GM23338 (cell line): Measurements from ENCODE around the gene ADAM17. TPM values are rescaled to one million over a fixed set of nuclear protein-coding genes. Genes with fewer than 3 reads are reported as not detected.

Source experiments
- ATAC-seq: fragments of 200-7000 bp; cut with Tn5 transposase; 3 replicates; pipeline ENCODE4 v1.9.1; 2020
- DNase-seq: peaks from one replicate; pipeline ENCODE4 v3.0.0-alpha.2; 2015; ENCODE audit warnings: low spot score
- H2AFZ ChIP-seq: fragments of 200-600 bp; sonication (generic); 2 replicates; pipeline ENCODE4 v1.8.0; 2016; ENCODE audit warnings: antibody characterized with exemption, mild to moderate bottlenecking, moderate library complexity
- H3F3A ChIP-seq: fragments of 200-600 bp; sonication (generic); replicated peaks from 2 replicates; pipeline ENCODE4 v1.8.0; 2017; ENCODE audit warnings: antibody characterized with exemption, mixed run types, low read depth
- H3K27ac ChIP-seq: fragments of 200-600 bp; sonication (generic); 2 replicates; pipeline ENCODE4 v1.6.1; 2016; ENCODE audit warnings: low read depth
- H3K27me3 ChIP-seq: fragments of 200-600 bp; sonication (generic); 2 replicates; pipeline ENCODE4 v1.8.0; 2016; ENCODE audit warnings: mild to moderate bottlenecking, mixed run types, moderate library complexity; ENCODE audit not compliant: insufficient read depth
- H3K36me3 ChIP-seq: fragments of 200-600 bp; sonication (generic); 2 replicates; pipeline ENCODE4 v1.8.0; 2016; ENCODE audit warnings: mild to moderate bottlenecking; ENCODE audit not compliant: insufficient read depth
- H3K4me1 ChIP-seq: fragments of 200-600 bp; sonication (generic); 2 replicates; pipeline ENCODE4 v1.8.0; 2016; ENCODE audit warnings: mild to moderate bottlenecking, moderate library complexity; ENCODE audit not compliant: insufficient read depth
- H3K4me2 ChIP-seq: fragments of 200-600 bp; sonication (generic); 2 replicates; pipeline ENCODE4 v1.7.1; 2017; ENCODE audit warnings: mixed run types
- H3K4me3 ChIP-seq: fragments of 200-600 bp; sonication (generic); 2 replicates; pipeline ENCODE4 v1.6.1; 2016; ENCODE audit warnings: mixed run types
- H3K79me2 ChIP-seq: fragments of 200-600 bp; sonication (generic); replicated peaks from 2 replicates; pipeline ENCODE4 v1.8.0; 2017; ENCODE audit warnings: mild to moderate bottlenecking; ENCODE audit not compliant: insufficient read depth
- H3K9me2 ChIP-seq: fragments of 200-600 bp; sonication (generic); 2 replicates; pipeline ENCODE4 v1.8.0; 2017; ENCODE audit not compliant: insufficient read depth
- H4K20me1 ChIP-seq: fragments of 200-600 bp; sonication (generic); replicated peaks from 2 replicates; pipeline ENCODE4 v1.8.0; 2017; ENCODE audit warnings: mild to moderate bottlenecking; ENCODE audit not compliant: insufficient read depth
- H3K27ac Mint-ChIP-seq: 2 replicates; pipeline ENCODE4 v1.8.0; 2020; ENCODE audit warnings: inconsistent platforms, mild to moderate bottlenecking, moderate library complexity, mixed read lengths
- H3K27me3 Mint-ChIP-seq: 3 replicates; pipeline ENCODE4 v1.8.0; 2022; ENCODE audit warnings: low read depth, mild to moderate bottlenecking, moderate library complexity, mixed read lengths, inconsistent platforms; ENCODE audit not compliant: insufficient read depth, poor library complexity
- H3K36me3 Mint-ChIP-seq: 3 replicates; pipeline ENCODE4 v1.8.0; 2021; ENCODE audit warnings: low read depth, mild to moderate bottlenecking, inconsistent platforms, moderate library complexity, mixed read lengths
- H3K4me1 Mint-ChIP-seq: 3 replicates; pipeline ENCODE4 v1.8.0; 2020; ENCODE audit warnings: mild to moderate bottlenecking, inconsistent platforms, mixed read lengths
- H3K4me3 Mint-ChIP-seq: 3 replicates; pipeline ENCODE4 v1.8.0; 2021; ENCODE audit warnings: moderate library complexity, mild to moderate bottlenecking, inconsistent platforms, mixed read lengths
- H3K9me3 Mint-ChIP-seq: 3 replicates; pipeline ENCODE4 v1.8.0; 2020; ENCODE audit warnings: moderate library complexity, mild to moderate bottlenecking, inconsistent platforms, mixed read lengths
- CREB1 ChIP-seq: fragments of 250-450 bp; sonication (Bioruptor Pico); IDR thresholded peaks from 2 replicates; pipeline ENCODE4 v1.5.0; 2020; ENCODE audit warnings: low read depth, mild to moderate bottlenecking, moderate library complexity
- EZH2 ChIP-seq: fragments of 200-600 bp; sonication (generic); IDR thresholded peaks from one replicate; pipeline ENCODE4 v1.8.0; 2017; ENCODE audit warnings: antibody characterized with exemption, mild to moderate bottlenecking, low read depth; ENCODE audit not compliant: unreplicated experiment
- EZH2phosphoT487 ChIP-seq: fragments of 200-600 bp; sonication (generic); IDR thresholded peaks from one replicate; pipeline ENCODE4 v1.8.1; 2018; ENCODE audit warnings: antibody characterized with exemption; ENCODE audit not compliant: unreplicated experiment
- JUNB ChIP-seq: IDR thresholded peaks from one replicate; pipeline ENCODE4 v1.6.1; 2016; ENCODE audit warnings: antibody characterized with exemption; ENCODE audit not compliant: unreplicated experiment
- NANOG ChIP-seq: IDR thresholded peaks from 2 replicates; pipeline ENCODE4 v1.6.1; 2016; ENCODE audit warnings: antibody characterized with exemption, borderline replicate concordance
- POLR2AphosphoS5 ChIP-seq: IDR thresholded peaks from 2 replicates; pipeline ENCODE4 v1.6.1; 2016; ENCODE audit warnings: antibody characterized with exemption, low read depth
- STAT1 ChIP-seq: IDR thresholded peaks from one replicate; pipeline ENCODE4 v1.6.1; 2016; ENCODE audit warnings: antibody characterized with exemption; ENCODE audit not compliant: unreplicated experiment
- ZNF114 ChIP-seq: fragments of 250-450 bp; sonication (Bioruptor Pico); IDR thresholded peaks from 2 replicates; pipeline ENCODE4 v1.5.0; 2020; ENCODE audit warnings: mild to moderate bottlenecking, moderate library complexity
- ZNF331 ChIP-seq: fragments of 250-450 bp; sonication (Bioruptor Pico); IDR thresholded peaks from 2 replicates; pipeline ENCODE4 v1.5.0; 2020; ENCODE audit warnings: low read depth, mild to moderate bottlenecking, moderate library complexity
- polyA plus RNA-seq: library from polyadenylated mRNA; unstranded; fragments of >200 nt; fragmentation: Nextera tagmentation; extraction: Ambion mirVana; gene quantifications from 2 replicates; pipeline ENCODE4 v1.2.1, GENCODE V29; 2016
- total RNA-seq: library from RNA; depleted of rRNA; stranded (reverse); fragments of >200 nt; shearing (Covaris generic); gene quantifications from 2 replicates; pipeline ENCODE4 v1.2.3, GENCODE V29; 2014
- TF ChIP-seq, protein P1 (sequence below): IDR thresholded peaks from 2 replicates; pipeline ENCODE4 v1.6.1; 2016; ENCODE audit warnings: antibody characterized with exemption
- TF ChIP-seq, protein P2 (sequence below): IDR thresholded peaks from one replicate; pipeline ENCODE4 v1.6.1; 2018; ENCODE audit warnings: antibody characterized with exemption; ENCODE audit not compliant: unreplicated experiment
- TF ChIP-seq, protein P3 (sequence below), 2 experiments: fragments of 200-600 bp in 1 of 2; sonication (generic) in 1 of 2; conservative IDR thresholded peaks; 2 replicates each; pipeline versions ENCODE4 v1.5.1 to v1.6.1; 2016 to 2017; ENCODE audit warnings: antibody characterized with exemption in 2 of 2, low read depth in 2 of 2, mild to moderate bottlenecking in 2 of 2, moderate library complexity in 1 of 2
- TF ChIP-seq, protein P4 (sequence below): fragments of 250-450 bp; sonication (Bioruptor Pico); IDR thresholded peaks from 2 replicates; pipeline ENCODE4 v1.5.0; 2020; ENCODE audit warnings: mild to moderate bottlenecking, moderate library complexity

The ADAM17 gene
- total and polyA plus RNA-seq, 2 experiments from 2014 or later = 8.3 to 23.5 TPM

DNA sequence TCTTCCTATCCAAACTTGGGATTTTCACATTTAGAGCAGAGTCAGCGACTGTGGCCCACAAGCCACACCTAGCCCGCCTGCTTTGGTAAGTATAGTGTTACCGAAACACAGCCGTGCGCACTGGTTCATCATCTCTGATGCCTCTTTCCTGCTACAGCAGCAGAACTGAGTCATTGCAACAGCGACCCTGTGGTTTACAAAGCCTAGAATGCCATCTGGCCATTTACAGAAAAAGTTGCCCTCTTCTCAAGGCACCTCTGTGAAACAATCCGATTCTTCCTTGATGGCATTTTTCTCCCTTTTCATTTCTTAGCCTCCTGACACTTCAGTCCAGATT lies 92.0 kb downstream of the ADAM17 start:
- H3K36me3 Mint-ChIP-seq = peaks cover 46% of the 10 kb centered on the region
- H3F3A ChIP-seq = no peaks in the 10 kb centered on the region
- TF ChIP-seq EZH2phosphoT487 (no peak), ZNF114 (CRISPR knock-in tag) (no peak), NANOG (no peak), EZH2 (no peak), CREB1 (CRISPR knock-in tag) (no peak), ZNF331 (CRISPR knock-in tag) (no peak), POLR2AphosphoS5 (no peak), STAT1 (no peak), JUNB (no peak)
- TF ChIP-seq, protein P1, sequence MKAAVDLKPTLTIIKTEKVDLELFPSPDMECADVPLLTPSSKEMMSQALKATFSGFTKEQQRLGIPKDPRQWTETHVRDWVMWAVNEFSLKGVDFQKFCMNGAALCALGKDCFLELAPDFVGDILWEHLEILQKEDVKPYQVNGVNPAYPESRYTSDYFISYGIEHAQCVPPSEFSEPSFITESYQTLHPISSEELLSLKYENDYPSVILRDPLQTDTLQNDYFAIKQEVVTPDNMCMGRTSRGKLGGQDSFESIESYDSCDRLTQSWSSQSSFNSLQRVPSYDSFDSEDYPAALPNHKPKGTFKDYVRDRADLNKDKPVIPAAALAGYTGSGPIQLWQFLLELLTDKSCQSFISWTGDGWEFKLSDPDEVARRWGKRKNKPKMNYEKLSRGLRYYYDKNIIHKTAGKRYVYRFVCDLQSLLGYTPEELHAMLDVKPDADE = no peak
- TF ChIP-seq, protein P2, sequence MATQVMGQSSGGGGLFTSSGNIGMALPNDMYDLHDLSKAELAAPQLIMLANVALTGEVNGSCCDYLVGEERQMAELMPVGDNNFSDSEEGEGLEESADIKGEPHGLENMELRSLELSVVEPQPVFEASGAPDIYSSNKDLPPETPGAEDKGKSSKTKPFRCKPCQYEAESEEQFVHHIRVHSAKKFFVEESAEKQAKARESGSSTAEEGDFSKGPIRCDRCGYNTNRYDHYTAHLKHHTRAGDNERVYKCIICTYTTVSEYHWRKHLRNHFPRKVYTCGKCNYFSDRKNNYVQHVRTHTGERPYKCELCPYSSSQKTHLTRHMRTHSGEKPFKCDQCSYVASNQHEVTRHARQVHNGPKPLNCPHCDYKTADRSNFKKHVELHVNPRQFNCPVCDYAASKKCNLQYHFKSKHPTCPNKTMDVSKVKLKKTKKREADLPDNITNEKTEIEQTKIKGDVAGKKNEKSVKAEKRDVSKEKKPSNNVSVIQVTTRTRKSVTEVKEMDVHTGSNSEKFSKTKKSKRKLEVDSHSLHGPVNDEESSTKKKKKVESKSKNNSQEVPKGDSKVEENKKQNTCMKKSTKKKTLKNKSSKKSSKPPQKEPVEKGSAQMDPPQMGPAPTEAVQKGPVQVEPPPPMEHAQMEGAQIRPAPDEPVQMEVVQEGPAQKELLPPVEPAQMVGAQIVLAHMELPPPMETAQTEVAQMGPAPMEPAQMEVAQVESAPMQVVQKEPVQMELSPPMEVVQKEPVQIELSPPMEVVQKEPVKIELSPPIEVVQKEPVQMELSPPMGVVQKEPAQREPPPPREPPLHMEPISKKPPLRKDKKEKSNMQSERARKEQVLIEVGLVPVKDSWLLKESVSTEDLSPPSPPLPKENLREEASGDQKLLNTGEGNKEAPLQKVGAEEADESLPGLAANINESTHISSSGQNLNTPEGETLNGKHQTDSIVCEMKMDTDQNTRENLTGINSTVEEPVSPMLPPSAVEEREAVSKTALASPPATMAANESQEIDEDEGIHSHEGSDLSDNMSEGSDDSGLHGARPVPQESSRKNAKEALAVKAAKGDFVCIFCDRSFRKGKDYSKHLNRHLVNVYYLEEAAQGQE = no peak
- TF ChIP-seq, protein P3, sequence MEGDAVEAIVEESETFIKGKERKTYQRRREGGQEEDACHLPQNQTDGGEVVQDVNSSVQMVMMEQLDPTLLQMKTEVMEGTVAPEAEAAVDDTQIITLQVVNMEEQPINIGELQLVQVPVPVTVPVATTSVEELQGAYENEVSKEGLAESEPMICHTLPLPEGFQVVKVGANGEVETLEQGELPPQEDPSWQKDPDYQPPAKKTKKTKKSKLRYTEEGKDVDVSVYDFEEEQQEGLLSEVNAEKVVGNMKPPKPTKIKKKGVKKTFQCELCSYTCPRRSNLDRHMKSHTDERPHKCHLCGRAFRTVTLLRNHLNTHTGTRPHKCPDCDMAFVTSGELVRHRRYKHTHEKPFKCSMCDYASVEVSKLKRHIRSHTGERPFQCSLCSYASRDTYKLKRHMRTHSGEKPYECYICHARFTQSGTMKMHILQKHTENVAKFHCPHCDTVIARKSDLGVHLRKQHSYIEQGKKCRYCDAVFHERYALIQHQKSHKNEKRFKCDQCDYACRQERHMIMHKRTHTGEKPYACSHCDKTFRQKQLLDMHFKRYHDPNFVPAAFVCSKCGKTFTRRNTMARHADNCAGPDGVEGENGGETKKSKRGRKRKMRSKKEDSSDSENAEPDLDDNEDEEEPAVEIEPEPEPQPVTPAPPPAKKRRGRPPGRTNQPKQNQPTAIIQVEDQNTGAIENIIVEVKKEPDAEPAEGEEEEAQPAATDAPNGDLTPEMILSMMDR (conservative IDR thresholded peaks at IDR 0.05; ENCODE audit: low read depth in 2 of 2) = no peak
- TF ChIP-seq, protein P4, sequence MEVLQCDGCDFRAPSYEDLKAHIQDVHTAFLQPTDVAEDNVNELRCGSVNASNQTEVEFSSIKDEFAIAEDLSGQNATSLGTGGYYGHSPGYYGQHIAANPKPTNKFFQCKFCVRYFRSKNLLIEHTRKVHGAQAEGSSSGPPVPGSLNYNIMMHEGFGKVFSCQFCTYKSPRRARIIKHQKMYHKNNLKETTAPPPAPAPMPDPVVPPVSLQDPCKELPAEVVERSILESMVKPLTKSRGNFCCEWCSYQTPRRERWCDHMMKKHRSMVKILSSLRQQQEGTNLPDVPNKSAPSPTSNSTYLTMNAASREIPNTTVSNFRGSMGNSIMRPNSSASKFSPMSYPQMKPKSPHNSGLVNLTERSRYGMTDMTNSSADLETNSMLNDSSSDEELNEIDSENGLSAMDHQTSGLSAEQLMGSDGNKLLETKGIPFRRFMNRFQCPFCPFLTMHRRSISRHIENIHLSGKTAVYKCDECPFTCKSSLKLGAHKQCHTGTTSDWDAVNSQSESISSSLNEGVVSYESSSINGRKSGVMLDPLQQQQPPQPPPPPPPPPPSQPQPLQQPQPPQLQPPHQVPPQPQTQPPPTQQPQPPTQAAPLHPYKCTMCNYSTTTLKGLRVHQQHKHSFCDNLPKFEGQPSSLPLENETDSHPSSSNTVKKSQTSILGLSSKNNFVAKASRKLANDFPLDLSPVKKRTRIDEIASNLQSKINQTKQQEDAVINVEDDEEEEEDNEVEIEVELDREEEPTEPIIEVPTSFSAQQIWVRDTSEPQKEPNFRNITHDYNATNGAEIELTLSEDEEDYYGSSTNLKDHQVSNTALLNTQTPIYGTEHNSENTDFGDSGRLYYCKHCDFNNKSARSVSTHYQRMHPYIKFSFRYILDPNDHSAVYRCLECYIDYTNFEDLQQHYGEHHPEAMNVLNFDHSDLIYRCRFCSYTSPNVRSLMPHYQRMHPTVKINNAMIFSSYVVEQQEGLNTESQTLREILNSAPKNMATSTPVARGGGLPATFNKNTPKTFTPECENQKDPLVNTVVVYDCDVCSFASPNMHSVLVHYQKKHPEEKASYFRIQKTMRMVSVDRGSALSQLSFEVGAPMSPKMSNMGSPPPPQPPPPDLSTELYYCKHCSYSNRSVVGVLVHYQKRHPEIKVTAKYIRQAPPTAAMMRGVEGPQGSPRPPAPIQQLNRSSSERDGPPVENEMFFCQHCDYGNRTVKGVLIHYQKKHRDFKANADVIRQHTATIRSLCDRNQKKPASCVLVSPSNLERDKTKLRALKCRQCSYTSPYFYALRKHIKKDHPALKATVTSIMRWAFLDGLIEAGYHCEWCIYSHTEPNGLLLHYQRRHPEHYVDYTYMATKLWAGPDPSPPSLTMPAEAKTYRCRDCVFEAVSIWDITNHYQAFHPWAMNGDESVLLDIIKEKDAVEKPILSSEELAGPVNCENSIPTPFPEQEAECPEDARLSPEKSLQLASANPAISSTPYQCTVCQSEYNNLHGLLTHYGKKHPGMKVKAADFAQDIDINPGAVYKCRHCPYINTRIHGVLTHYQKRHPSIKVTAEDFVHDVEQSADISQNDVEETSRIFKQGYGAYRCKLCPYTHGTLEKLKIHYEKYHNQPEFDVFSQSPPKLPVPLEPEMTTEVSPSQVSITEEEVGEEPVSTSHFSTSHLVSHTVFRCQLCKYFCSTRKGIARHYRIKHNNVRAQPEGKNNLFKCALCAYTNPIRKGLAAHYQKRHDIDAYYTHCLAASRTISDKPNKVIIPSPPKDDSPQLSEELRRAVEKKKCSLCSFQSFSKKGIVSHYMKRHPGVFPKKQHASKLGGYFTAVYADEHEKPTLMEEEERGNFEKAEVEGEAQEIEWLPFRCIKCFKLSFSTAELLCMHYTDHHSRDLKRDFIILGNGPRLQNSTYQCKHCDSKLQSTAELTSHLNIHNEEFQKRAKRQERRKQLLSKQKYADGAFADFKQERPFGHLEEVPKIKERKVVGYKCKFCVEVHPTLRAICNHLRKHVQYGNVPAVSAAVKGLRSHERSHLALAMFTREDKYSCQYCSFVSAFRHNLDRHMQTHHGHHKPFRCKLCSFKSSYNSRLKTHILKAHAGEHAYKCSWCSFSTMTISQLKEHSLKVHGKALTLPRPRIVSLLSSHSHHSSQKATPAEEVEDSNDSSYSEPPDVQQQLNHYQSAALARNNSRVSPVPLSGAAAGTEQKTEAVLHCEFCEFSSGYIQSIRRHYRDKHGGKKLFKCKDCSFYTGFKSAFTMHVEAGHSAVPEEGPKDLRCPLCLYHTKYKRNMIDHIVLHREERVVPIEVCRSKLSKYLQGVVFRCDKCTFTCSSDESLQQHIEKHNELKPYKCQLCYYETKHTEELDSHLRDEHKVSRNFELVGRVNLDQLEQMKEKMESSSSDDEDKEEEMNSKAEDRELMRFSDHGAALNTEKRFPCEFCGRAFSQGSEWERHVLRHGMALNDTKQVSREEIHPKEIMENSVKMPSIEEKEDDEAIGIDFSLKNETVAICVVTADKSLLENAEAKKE (CRISPR knock-in tag) = no peak
- no peak overlapping the region for H2AFZ ChIP-seq
- no peaks in the 10 kb centered on the region for H3K4me1 ChIP-seq
- H3K4me3 Mint-ChIP-seq = no peak overlapping the region
- H3K4me2 ChIP-seq = no peak overlapping the region
- H3K36me3 ChIP-seq = peaks cover 7% of the 10 kb centered on the region
- H3K4me3 ChIP-seq = no peak overlapping the region
- H3K27ac ChIP-seq = no peak overlapping the region
- H3K9me2 ChIP-seq = no peaks in the 10 kb centered on the region
- no peak for ATAC-seq
- DNase-seq = no peak
- no peaks in the 10 kb centered on the region for H3K27me3 ChIP-seq
- no peaks in the 10 kb centered on the region for H3K27me3 Mint-ChIP-seq
- no peaks in the 10 kb centered on the region for H3K9me3 Mint-ChIP-seq
- peaks cover 5% of the 10 kb centered on the region; the same call in 1 of the 2 replicates for H4K20me1 ChIP-seq
- no peak overlapping the region for H3K27ac Mint-ChIP-seq
- H3K4me1 Mint-ChIP-seq = no peaks in the 10 kb centered on the region
- no peaks in the 10 kb centered on the region for H3K79me2 ChIP-seq
